Kasumi-1 (cell line): ENCODE results near the gene DRD1.
"Not testable (repeated sequence)": the region's sequence is repeated elsewhere in the genome, so short reads cannot be mapped to it uniquely, and the experiment has no call there.

ENCODE experiments used
- DNase-seq, 2 experiments: peaks; one replicate each; lab custom pipeline; 2025; lab: John Stamatoyannopoulos, UW

DRD1 gene

GRCh38 chr5:175424594-175424993 is 19.4 kb downstream of the DRD1 start:
- not testable (repeated sequence) for DNase-seq

GRCh38 chr5:175422058-175422457 is 21.9 kb downstream of the DRD1 start:
- no peak for DNase-seq

- no peak for DNase-seq
Measured at GRCh38 chr5:175420383-175420782, 23.6 kb downstream of the DRD1 start.

- no peak for DNase-seq
Measured at GRCh38 chr5:175418251-175418650, 25.7 kb downstream of the DRD1 start.

- no peak for DNase-seq
Measured at GRCh38 chr5:175417384-175417783, 26.6 kb downstream of the DRD1 start.

GRCh38 chr5:175415303-175415702 is 28.7 kb downstream of the DRD1 start:
- no peak for DNase-seq

GRCh38 chr5:175410926-175411325 is 33.1 kb downstream of the DRD1 start:
- no peak for DNase-seq

- no peak for DNase-seq
Measured at GRCh38 chr5:175406300-175406699, 37.7 kb downstream of the DRD1 start.

- DNase-seq = not testable (repeated sequence)
Measured at GRCh38 chr5:175397590-175398297, 46.2 kb downstream of the DRD1 start.

GRCh38 chr5:175395430-175395829 is 48.6 kb downstream of the DRD1 start:
- not testable (repeated sequence) for DNase-seq

GRCh38 chr5:175394601-175395000 is 49.4 kb downstream of the DRD1 start:
- DNase-seq = no peak

GRCh38 chr5:175393897-175394296 is 50.1 kb downstream of the DRD1 start:
- DNase-seq = no peak

GRCh38 chr5:175392236-175392635 is 51.7 kb downstream of the DRD1 start:
- DNase-seq = no peak

GRCh38 chr5:175390352-175391083 is 53.5 kb downstream of the DRD1 start:
- DNase-seq = no peak
